OCI-LY3 (cell line): ENCODE data around the gene GARIN6.

ENCODE experiments used
- EZH2phosphoT487 ChIP-seq: fragments of 200-600 bp; shearing (Covaris generic); IDR thresholded peaks from 2 replicates; pipeline ENCODE4 v1.6.1; 2018; ENCODE audit warnings: antibody characterized with exemption, mixed run types, low read depth
- TF ChIP-seq, protein P1 (sequence below): fragments of 200-600, 300-600 bp; sonication (generic); IDR thresholded peaks from 2 replicates; pipeline ENCODE4 v1.5.1; 2014; ENCODE audit warnings: antibody characterized with exemption, low read length, low read depth

DNA sequence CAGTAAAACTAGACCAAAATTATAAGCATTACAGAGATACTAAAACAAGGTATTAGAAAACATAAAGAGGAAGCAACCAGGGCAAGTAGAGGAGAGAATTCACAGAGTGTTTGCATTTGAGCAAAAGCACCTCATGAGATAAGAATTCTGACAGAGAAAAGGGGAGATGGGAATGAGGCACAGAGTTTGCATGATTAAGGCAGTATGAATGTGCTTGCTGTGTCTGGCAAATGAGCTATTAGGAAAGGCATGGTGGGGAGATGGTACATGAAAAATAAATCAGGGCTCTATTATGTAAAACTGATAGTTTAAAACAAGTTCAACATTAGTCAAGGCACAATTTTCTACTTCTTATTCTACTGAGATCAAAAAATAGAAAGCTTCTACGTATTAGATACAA is 23.1 kb downstream of the GARIN6 start:
- TF ChIP-seq EZH2phosphoT487, result no peak
- TF ChIP-seq, protein P1, sequence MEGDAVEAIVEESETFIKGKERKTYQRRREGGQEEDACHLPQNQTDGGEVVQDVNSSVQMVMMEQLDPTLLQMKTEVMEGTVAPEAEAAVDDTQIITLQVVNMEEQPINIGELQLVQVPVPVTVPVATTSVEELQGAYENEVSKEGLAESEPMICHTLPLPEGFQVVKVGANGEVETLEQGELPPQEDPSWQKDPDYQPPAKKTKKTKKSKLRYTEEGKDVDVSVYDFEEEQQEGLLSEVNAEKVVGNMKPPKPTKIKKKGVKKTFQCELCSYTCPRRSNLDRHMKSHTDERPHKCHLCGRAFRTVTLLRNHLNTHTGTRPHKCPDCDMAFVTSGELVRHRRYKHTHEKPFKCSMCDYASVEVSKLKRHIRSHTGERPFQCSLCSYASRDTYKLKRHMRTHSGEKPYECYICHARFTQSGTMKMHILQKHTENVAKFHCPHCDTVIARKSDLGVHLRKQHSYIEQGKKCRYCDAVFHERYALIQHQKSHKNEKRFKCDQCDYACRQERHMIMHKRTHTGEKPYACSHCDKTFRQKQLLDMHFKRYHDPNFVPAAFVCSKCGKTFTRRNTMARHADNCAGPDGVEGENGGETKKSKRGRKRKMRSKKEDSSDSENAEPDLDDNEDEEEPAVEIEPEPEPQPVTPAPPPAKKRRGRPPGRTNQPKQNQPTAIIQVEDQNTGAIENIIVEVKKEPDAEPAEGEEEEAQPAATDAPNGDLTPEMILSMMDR, result no peak
